Panc1 (cell line): ENCODE data around the gene ZSWIM7.

ENCODE experiments used
- CTCF ChIP-seq: fragments of 450-650 bp; IDR thresholded peaks from 2 replicates; pipeline ENCODE4 v1.5.1; 2017; ENCODE audit warnings: mild to moderate bottlenecking
- REST ChIP-seq, 2 experiments: IDR thresholded peaks; 2 replicates each; pipeline ENCODE4 v1.6.1; 2011 to 2012; ENCODE audit warnings: low read depth in 2 of 2, control low read depth in 1 of 2, low read length in 1 of 2, mild to moderate bottlenecking in 1 of 2, moderate library complexity in 1 of 2; ENCODE audit not compliant: insufficient read depth in 1 of 2
- TCF7L2 ChIP-seq: IDR thresholded peaks from 2 replicates; pipeline ENCODE4 v1.6.1; 2011; ENCODE audit warnings: mild to moderate bottlenecking, low read depth, low read length, inconsistent platforms

- TF ChIP-seq CTCF (no peak), REST (IDR thresholded peaks at IDR 0.05; ENCODE audit: insufficient read depth in 1 of 2, low read depth in 2 of 2, low read length in 1 of 2) (no peak), TCF7L2 (no peak)
Observed at GRCh38 chr17:16037636-16038035, 38.1 kb upstream of the ZSWIM7 start.
